A549 (cell line): Measurements from ENCODE around the gene CPLANE1.

ENCODE experiments used
- EP300 ChIP-seq, 2 experiments: fragments of >200 bp; sonication (Bioruptor Twin); formaldehyde crosslinking; IDR thresholded peaks; 2 replicates in 1 of 2; 3 replicates in 1 of 2; pipeline ENCODE4 v1.6.1; 2016 to 2017
- JUN ChIP-seq, 2 experiments: fragments of >200 bp; sonication (Bioruptor Twin); formaldehyde crosslinking; IDR thresholded peaks; 2 replicates in 1 of 2; 3 replicates in 1 of 2; pipeline ENCODE4 v1.6.1; 2016 to 2017
- POLR2A ChIP-seq: IDR thresholded peaks from 2 replicates; pipeline ENCODE4 v1.6.1; 2012; ENCODE audit warnings: mild to moderate bottlenecking, low read length
- RCOR1 ChIP-seq: fragments of 150-350 bp; IDR thresholded peaks from 2 replicates; pipeline ENCODE4 v1.6.1; 2014; ENCODE audit warnings: antibody characterized with exemption, low read length, low read depth
- TF ChIP-seq, protein P1 (sequence below): fragments of >200 bp; sonication (Bioruptor Twin); formaldehyde crosslinking; IDR thresholded peaks from 3 replicates; pipeline ENCODE4 v1.6.1; 2016
- TF ChIP-seq, protein P2 (sequence below): fragments of 200-600 bp; sonication (generic); IDR thresholded peaks from 2 replicates; pipeline ENCODE4 v1.6.1; 2016; ENCODE audit warnings: antibody characterized with exemption, mild to moderate bottlenecking, moderate library complexity
- TF ChIP-seq, protein P3 (sequence below): fragments of 150-350 bp; IDR thresholded peaks from 2 replicates; pipeline ENCODE4 v1.6.1; 2014; ENCODE audit warnings: low read depth, mild to moderate bottlenecking, low read length
- TF ChIP-seq, protein P4 (sequence below): fragments of >200 bp; sonication (Bioruptor Twin); formaldehyde crosslinking; IDR thresholded peaks from 3 replicates; pipeline ENCODE4 v1.5.1; 2016

DNA sequence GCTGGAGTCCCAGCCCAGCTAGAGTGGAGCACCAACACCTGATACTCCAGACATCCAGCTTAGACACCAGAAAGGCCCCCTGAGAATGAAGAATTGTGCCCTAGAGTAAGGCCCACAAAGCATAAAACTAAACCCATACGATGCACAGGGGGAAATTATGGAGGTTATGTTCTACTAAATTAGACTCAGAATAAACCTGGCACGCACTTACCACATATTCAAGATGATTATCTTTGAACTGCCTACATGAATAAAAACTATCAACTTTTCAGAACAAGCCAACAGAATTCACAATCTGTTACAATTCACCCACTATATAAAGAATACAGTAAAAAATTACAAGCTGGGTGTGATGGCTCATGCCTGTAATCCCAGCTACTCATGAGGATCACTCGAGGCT is 168.5 kb downstream of the CPLANE1 start:
- TF ChIP-seq, protein P1, sequence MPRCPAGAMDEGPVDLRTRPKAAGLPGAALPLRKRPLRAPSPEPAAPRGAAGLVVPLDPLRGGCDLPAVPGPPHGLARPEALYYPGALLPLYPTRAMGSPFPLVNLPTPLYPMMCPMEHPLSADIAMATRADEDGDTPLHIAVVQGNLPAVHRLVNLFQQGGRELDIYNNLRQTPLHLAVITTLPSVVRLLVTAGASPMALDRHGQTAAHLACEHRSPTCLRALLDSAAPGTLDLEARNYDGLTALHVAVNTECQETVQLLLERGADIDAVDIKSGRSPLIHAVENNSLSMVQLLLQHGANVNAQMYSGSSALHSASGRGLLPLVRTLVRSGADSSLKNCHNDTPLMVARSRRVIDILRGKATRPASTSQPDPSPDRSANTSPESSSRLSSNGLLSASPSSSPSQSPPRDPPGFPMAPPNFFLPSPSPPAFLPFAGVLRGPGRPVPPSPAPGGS, result no peak
- TF ChIP-seq, protein P2, sequence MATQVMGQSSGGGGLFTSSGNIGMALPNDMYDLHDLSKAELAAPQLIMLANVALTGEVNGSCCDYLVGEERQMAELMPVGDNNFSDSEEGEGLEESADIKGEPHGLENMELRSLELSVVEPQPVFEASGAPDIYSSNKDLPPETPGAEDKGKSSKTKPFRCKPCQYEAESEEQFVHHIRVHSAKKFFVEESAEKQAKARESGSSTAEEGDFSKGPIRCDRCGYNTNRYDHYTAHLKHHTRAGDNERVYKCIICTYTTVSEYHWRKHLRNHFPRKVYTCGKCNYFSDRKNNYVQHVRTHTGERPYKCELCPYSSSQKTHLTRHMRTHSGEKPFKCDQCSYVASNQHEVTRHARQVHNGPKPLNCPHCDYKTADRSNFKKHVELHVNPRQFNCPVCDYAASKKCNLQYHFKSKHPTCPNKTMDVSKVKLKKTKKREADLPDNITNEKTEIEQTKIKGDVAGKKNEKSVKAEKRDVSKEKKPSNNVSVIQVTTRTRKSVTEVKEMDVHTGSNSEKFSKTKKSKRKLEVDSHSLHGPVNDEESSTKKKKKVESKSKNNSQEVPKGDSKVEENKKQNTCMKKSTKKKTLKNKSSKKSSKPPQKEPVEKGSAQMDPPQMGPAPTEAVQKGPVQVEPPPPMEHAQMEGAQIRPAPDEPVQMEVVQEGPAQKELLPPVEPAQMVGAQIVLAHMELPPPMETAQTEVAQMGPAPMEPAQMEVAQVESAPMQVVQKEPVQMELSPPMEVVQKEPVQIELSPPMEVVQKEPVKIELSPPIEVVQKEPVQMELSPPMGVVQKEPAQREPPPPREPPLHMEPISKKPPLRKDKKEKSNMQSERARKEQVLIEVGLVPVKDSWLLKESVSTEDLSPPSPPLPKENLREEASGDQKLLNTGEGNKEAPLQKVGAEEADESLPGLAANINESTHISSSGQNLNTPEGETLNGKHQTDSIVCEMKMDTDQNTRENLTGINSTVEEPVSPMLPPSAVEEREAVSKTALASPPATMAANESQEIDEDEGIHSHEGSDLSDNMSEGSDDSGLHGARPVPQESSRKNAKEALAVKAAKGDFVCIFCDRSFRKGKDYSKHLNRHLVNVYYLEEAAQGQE, result no peak
- TF ChIP-seq, protein P3, sequence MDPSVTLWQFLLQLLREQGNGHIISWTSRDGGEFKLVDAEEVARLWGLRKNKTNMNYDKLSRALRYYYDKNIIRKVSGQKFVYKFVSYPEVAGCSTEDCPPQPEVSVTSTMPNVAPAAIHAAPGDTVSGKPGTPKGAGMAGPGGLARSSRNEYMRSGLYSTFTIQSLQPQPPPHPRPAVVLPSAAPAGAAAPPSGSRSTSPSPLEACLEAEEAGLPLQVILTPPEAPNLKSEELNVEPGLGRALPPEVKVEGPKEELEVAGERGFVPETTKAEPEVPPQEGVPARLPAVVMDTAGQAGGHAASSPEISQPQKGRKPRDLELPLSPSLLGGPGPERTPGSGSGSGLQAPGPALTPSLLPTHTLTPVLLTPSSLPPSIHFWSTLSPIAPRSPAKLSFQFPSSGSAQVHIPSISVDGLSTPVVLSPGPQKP, result no peak
- TF ChIP-seq JUN (IDR thresholded peaks at IDR 0.05) (no peak), RCOR1 (no peak), POLR2A (no peak), EP300 (IDR thresholded peaks at IDR 0.05) (no peak)
- TF ChIP-seq, protein P4, sequence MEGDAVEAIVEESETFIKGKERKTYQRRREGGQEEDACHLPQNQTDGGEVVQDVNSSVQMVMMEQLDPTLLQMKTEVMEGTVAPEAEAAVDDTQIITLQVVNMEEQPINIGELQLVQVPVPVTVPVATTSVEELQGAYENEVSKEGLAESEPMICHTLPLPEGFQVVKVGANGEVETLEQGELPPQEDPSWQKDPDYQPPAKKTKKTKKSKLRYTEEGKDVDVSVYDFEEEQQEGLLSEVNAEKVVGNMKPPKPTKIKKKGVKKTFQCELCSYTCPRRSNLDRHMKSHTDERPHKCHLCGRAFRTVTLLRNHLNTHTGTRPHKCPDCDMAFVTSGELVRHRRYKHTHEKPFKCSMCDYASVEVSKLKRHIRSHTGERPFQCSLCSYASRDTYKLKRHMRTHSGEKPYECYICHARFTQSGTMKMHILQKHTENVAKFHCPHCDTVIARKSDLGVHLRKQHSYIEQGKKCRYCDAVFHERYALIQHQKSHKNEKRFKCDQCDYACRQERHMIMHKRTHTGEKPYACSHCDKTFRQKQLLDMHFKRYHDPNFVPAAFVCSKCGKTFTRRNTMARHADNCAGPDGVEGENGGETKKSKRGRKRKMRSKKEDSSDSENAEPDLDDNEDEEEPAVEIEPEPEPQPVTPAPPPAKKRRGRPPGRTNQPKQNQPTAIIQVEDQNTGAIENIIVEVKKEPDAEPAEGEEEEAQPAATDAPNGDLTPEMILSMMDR, result no peak
